IPS DF 19.7 (cell line): ENCODE data around the gene TLL1.

Source experiments
- DNase-seq: peaks from one replicate; pipeline ENCODE4 v3.0.0-alpha.2; 2013; ENCODE audit warnings: low read depth, low spot score

TLL1 gene

GRCh38 chr4:165894159-165894558, 21.1 kb downstream of the TLL1 start:
- no peak for DNase-seq

- no peak for DNase-seq
Measured at GRCh38 chr4:165905405-165906027, 32.5 kb downstream of the TLL1 start.

GRCh38 chr4:165906272-165906671, 33.2 kb downstream of the TLL1 start:
- DNase-seq, result no peak

- DNase-seq, result no peak
Measured at GRCh38 chr4:165909947-165910346, 36.9 kb downstream of the TLL1 start.

GRCh38 chr4:165915215-165915614, 42.2 kb downstream of the TLL1 start:
- DNase-seq, result no peak

- no peak for DNase-seq
Measured at GRCh38 chr4:165921546-165921945, 48.5 kb downstream of the TLL1 start.

- DNase-seq, result no peak
Measured at GRCh38 chr4:165922747-165923146, 49.7 kb downstream of the TLL1 start.

GRCh38 chr4:165926307-165926706, 53.3 kb downstream of the TLL1 start:
- no peak for DNase-seq

GRCh38 chr4:165927366-165927765, 54.3 kb downstream of the TLL1 start:
- DNase-seq, result no peak

GRCh38 chr4:165927815-165928214, 54.8 kb downstream of the TLL1 start:
- DNase-seq, result no peak

- DNase-seq, result no peak
Measured at GRCh38 chr4:165928601-165929000, 55.6 kb downstream of the TLL1 start.

GRCh38 chr4:165929662-165930061, 56.6 kb downstream of the TLL1 start:
- DNase-seq, result no peak

GRCh38 chr4:165931741-165932140, 58.7 kb downstream of the TLL1 start:
- DNase-seq, result no peak

- DNase-seq, result no peak
Measured at GRCh38 chr4:165944900-165945299, 71.9 kb downstream of the TLL1 start.

- no peak for DNase-seq
Measured at GRCh38 chr4:165945991-165946390, 73.0 kb downstream of the TLL1 start.

- DNase-seq, result no peak
Measured at GRCh38 chr4:165947019-165947418, 74.0 kb downstream of the TLL1 start.

- no peak for DNase-seq
Measured at GRCh38 chr4:165953181-165953580, 80.1 kb downstream of the TLL1 start.

- no peak for DNase-seq
Measured at GRCh38 chr4:165963621-165964020, 90.6 kb downstream of the TLL1 start.

GRCh38 chr4:165964591-165964990, 91.6 kb downstream of the TLL1 start:
- no peak for DNase-seq

GRCh38 chr4:165965503-165965902, 92.5 kb downstream of the TLL1 start:
- DNase-seq, result no peak

- no peak for DNase-seq
Measured at GRCh38 chr4:165966833-165967232, 93.8 kb downstream of the TLL1 start.

GRCh38 chr4:165967486-165967885, 94.4 kb downstream of the TLL1 start:
- DNase-seq, result no peak

- DNase-seq, result no peak
Measured at GRCh38 chr4:165970703-165971420, 97.8 kb downstream of the TLL1 start.

- DNase-seq, result no peak
Measured at GRCh38 chr4:165971446-165971845, 98.4 kb downstream of the TLL1 start.
